HG03045 (cell line): ENCODE data around the gene DCXR.
A peak's percentile ranks its signal among the peaks of the same experiment; 100 is the strongest.

ENCODE experiments used
- ATAC-seq: cut with Tn5 transposase; IDR thresholded peaks from one replicate; pipeline ENCODE4 v1.9.1; 2021; ENCODE audit warnings: mild to moderate bottlenecking, moderate library complexity; ENCODE audit not compliant: unreplicated experiment

Gene DCXR

GRCh38 chr17:82055965-82056728, 18.6 kb upstream of the DCXR start:
- no peak for ATAC-seq

DNA sequence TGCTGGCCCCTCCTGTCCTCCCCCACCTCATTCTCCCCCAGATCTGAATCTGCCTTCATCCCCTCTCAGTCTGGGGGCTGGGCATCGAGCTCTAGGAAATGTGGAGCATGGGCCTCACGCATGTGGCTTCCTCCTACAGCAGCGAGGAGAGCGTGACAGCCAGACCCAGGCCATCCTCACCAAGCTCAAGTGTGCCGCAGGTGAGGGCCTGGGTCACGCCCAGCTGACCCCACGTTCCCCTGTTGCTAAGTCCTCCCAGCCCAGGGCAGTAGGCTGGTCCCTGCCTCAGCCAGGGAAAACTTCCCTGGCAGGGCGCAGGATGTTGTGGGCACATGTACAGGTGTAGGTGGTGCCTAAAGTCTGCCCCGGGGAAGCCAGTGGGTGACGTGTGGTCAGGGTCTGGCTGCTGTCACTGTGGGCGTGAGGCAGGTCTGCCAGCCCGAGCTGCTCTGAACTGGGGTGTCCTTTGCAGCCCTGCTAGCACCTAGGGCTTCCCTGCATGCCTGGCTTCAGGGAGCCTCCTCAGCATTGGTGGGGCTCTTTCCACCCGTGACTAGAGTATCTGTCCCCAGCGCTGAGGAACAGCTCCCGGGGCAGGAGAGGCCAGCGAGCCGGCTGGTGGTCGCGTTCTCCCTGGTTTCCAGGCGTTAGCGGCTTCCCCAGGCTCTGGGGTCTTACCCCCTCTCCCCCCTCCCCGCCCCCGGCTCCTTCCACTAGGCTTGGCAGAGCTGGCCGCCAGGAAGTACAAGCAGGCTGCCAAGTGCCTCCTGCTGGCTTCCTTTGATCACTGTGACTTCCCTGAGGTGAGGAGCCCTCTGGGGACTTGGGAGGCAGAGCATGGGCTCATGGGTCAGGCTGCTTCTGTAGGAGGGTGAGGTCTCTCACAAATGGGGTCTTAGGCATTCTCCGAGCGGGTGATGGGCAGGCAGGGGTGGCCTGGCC, 17.8 kb upstream of the DCXR start:
- ATAC-seq: no peak

- no peak for ATAC-seq
Observed at GRCh38 chr17:82054351-82055022, 17.0 kb upstream of the DCXR start.

GRCh38 chr17:82053556-82054263, 16.2 kb upstream of the DCXR start:
- no peak for ATAC-seq

DNA sequence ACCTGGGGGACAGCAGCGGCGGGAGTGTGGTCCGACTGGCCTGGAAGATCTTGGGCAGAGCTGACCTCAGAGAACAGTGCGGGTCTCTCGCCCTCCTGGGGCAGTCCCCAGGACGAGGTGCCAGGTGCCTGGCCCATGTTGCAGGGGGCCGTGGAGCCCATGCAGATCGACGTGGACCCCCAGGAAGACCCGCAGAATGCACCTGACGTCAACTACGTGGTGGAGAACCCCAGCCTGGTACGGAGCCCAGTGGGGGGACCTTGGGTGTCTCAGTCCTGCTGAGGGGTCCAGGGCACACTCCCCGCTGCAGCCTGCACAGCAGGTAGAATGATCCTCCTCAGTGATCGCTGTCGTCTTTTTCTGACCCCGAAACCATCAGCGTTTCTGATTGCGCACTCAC, 15.6 kb upstream of the DCXR start:
- ATAC-seq: no peak

DNA sequence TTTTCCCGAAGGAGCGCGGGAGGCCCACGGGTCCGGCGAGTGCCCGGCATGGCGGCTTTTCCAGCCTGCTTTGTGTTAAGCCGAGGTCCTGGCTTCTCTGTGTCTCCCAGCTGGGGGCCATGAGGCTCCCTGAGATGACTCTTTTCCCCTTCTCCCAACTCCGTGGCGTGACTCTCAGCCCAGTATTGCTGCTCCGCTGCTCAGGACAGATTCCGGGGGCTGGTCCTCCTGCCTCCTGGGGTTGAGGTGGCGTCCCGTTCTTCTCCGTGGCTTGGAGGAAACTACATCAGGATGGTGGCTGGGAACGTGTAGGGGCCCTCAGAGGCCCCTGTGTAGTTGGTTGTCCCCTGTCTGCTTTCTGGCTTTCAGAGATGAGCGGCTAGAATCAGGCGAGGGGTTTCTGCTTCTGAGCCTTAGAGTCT, 15.2 kb upstream of the DCXR start:
- ATAC-seq: no peak

- ATAC-seq: peak; percentile 56
Observed at GRCh38 chr17:82051776-82052637, 14.5 kb upstream of the DCXR start, which contains the start of the genes GPS1 and RFNG. GPS1 (plus strand) TSS chr17:82051898; CDS start chr17:82051932, 34 bp downstream. RFNG (minus strand) TSS chr17:82051811; CDS start chr17:82051766, 45 bp downstream.

- no peak for ATAC-seq
Observed at GRCh38 chr17:82050761-82051641, 13.5 kb upstream of the DCXR start.

DNA sequence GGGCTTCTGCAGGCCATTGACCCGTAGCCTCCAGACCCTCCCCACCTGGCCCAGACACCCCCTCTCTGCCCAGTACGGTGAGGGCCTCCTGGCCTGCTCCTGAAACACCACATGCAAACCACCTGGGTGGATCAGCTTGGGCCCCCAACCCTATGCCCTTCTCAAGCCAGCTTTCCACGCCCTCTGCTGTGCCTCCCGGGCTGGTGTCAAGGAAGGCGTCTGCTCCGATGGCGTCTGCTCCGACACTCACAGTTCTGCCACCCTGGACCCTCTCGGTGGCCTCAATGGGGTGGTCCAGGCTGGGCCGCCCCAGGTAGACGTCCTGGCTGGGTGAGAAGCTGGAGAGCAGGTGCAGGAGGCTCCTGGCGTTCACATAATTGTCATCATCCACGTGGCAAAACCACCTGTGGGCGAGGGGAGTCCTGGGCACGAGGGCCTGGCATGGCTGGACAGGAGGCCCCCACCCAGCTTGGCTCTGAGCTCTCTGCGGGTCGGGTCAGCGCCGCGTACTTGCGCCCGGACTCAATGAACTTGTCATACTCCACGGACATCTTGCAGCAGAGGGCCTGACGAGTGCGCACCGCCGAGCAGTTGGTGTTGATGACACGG, 12.8 kb upstream of the DCXR start:
- ATAC-seq: no peak

GRCh38 chr17:82049521-82049971, 12.0 kb upstream of the DCXR start:
- ATAC-seq: no peak

GRCh38 chr17:82049106-82049505, 11.6 kb upstream of the DCXR start:
- ATAC-seq: no peak

DNA sequence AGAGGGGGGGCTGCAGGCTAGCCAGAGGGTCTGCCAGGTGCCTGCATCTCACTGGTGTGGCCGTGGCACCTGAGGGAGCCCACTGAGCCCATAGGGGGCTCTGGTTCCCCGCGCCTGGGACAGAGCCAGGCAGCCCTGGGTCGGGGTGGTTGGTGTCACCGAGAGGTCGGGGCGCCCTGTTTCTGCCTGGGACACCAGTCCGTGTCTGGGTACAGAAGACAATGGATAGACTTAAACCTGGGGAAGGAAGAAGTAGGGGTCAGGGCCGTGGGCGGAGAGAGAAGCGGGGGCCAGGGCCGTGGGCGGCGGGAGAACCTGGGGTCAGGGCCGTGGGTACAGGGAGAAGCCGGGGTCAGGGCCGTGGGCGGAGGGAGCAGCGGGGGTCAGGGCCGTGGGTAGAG, 11.1 kb upstream of the DCXR start:
- no peak for ATAC-seq

DNA sequence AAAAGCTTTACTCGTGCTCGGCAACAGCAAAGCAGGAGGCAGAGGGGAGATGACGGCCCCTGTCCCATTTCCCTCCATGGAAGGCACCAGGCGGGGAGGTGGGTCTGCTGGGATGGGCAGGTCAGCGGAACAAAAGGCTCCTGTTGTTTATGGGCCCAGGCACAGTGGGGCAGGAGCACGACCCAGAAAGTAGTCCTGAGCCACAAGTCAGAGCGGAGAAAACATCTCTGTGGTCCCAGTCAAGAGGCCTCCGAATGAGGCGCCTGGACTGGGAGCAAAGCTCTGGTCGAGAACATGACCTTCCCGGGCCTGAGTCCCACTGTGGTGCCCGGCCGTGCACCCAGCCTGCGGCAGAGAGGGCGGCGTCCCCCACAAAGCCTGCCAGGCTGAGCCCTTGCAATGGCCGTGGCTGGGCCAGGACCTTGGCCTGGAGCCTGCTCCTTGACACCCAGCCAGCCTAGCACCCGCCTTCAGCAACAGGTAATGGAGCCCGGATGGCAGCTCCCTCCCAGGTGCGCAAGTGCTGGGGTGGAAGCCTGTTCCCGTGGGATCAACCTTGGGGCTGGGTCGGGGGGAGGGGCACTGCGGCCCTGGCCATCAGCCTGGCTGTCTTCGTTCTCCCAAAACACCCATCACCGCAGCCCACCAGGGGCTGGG, 10.5 kb upstream of the DCXR start:
- no peak for ATAC-seq

DNA sequence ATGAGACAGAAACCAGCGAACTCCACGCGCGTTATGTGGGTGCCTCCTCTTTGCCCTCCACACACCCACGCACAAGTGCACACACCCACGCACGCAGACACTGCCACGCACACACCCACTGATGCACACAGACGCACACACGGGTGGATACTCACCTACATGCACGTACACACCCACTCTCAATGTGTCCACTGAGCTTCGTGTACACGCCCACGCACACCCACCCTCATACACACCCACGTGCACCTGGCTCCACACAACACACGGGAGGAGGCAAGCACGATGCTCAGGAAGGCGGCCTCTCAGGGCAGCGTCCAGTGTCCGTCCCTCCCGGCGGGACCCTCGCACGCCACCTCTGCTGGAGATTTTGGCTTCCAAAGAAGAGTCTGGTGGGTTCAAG, 9.9 kb upstream of the DCXR start:
- ATAC-seq: no peak

GRCh38 chr17:82046903-82047302, 9.4 kb upstream of the DCXR start:
- no peak for ATAC-seq

GRCh38 chr17:82045936-82046484, 8.5 kb upstream of the DCXR start:
- no peak for ATAC-seq

- no peak for ATAC-seq
Observed at GRCh38 chr17:82043507-82043906, 6.0 kb upstream of the DCXR start.
